ENCODE data around the gene MRPS18C. TPM values are rescaled to one million over a fixed set of nuclear protein-coding genes. Genes with fewer than 3 reads are reported as not detected.
A peak's percentile ranks its signal among the peaks of the same experiment; 100 is the strongest.
"Not testable (repeated sequence)": the region's sequence is repeated elsewhere in the genome, so short reads cannot be mapped to it uniquely, and the experiment has no call there.

MRPS18C gene
- total and polyA plus RNA-seq, 10 of the 15 experiments (the other 5 are each of a cell fraction or from before 2014, with no cell fraction given) = 38.0 to 283 (median 78.8) TPM

DNA sequence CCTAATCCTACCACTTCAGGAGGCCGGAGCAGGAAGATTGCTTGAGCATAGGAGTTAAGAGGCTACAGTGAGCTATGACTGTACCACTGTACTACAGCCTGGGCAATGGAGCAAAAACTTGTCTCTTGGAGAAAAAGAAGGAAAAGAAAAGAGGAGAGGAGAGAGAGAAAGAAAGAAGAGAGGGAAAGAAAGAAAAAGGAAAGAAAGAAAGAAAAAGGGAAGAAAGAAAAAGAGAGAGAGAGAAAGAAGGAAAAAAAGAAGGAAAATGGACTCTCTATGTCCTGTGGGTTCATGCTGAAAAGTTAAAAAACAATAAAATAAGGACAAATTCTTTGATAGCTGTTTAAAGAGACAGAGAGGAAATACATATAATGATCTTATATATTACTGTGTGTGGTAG, 42.3 kb downstream of the MRPS18C start (continued):
- no peak for TF ChIP-seq KLF5 (IDR thresholded peaks at IDR 0.05; ENCODE audit: partially characterized antibody)

DNA sequence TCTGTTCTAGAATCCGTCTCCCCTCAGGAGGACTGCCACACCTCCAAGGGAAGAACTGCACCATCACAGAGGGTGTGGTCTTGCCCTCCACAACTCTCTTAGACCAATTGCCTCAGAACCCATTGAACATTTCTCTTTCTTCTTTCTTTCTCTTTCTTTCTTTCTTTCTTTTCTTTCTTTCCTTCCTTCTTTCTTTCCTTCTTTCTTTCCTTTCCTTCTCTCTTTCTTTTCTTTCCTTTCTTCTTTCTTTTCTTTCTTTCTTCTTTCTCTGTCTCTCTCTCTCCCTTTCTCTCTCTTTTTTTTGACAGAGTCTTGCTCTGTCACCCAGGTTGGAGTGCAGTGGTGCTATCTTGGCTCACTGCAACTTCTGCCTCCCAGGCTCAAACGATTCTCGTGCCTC, 45.8 kb downstream of the MRPS18C start:
- H3K4me2 ChIP-seq (ENCODE audit: control insufficient read depth, insufficient read depth); BruUV-seq (replicated peaks); H2AFZ ChIP-seq (ENCODE audit: control insufficient read depth, low read depth, low read length); H3K27me3 ChIP-seq (replicated peaks in 1 of 2; ENCODE audit: control insufficient read depth in 2 of 2, insufficient read depth in 2 of 2, low read length in 1 of 2); H3K4me3 ChIP-seq; ATAC-seq; SMC1A ChIA-PET (ENCODE audit: uncharacterized antibody, unreplicated experiment); H3K36me3 ChIP-seq (ENCODE audit: control insufficient read depth in 2 of 2, insufficient read depth in 2 of 2, low read length in 1 of 2); H3K9me3 ChIP-seq (replicated peaks; ENCODE audit: control insufficient read depth, insufficient read depth, low read length); CTCF ChIA-PET; POLR2A ChIA-PET; H3K4me1 ChIP-seq (ENCODE audit: control insufficient read depth, insufficient read depth, low read length); H3K79me2 ChIP-seq (ENCODE audit: control insufficient read depth, insufficient read depth, low read length); DNase-seq (ENCODE audit: low read depth, low spot score); H3K27ac ChIP-seq (ENCODE audit: control insufficient read depth, insufficient read depth); H4K20me1 ChIP-seq (ENCODE audit: control insufficient read depth, insufficient read depth); FAIRE-seq; H3K9ac ChIP-seq (ENCODE audit: control insufficient read depth, insufficient read depth, low read length); RAD21 ChIA-PET (ENCODE audit: unreplicated experiment): not testable (repeated sequence)
- WGBS (ENCODE audit: insufficient coverage, insufficient replicate concordance, low lambda C conversion rate, missing lambda C conversion rate) = 62% methylated on average over 3 of the region's 3 CpGs
- in situ Hi-C loops (cut with MboI) (loop anchor here (10.0 kb wide), 1 partner anchor 1013 kb away; no protein-coding TSS in a partner anchor), intact Hi-C loops (cut with micrococcal nuclease; ENCODE audit: unreplicated experiment) (loop anchor here (10.0 kb wide), 1 partner anchor 753 kb away; no protein-coding TSS in a partner anchor)

DNA sequence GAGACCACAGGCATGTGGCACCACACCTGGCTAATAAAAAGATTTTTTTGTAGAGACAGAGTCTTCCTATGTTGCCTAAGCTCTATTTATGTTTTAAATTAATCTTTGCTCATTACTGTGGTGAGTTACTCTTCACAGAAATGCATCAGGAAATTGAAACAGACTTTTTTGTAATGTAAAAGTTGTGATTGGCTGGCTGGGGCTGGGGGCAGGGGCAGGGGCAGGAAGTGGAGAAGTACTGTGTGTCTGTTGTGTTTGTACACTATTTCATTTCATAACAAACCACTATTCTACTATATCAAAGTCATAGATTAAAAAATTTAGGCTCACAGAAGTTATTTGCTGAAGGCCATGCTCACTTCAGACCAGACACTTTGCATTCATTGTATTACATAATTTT, 48.1 kb downstream of the MRPS18C start:
- Histone ChIP-seq H3K9ac (ENCODE audit: control insufficient read depth, insufficient read depth, low read length) (no peak overlapping the region), H4K20me1 (ENCODE audit: control insufficient read depth, insufficient read depth) (no peaks in the 10 kb centered on the region), H3K9me3 (replicated peaks; ENCODE audit: control insufficient read depth, insufficient read depth, low read length) (no peaks in the 10 kb centered on the region), H3K4me3 (no peak overlapping the region), H3K4me2 (ENCODE audit: control insufficient read depth, insufficient read depth) (no peak overlapping the region), H3K27me3 (replicated peaks in 1 of 2; ENCODE audit: control insufficient read depth in 2 of 2, insufficient read depth in 2 of 2, low read length in 1 of 2) (no peaks in the 10 kb centered on the region), H3K27ac (ENCODE audit: control insufficient read depth, insufficient read depth) (no peak overlapping the region), H3K4me1 (ENCODE audit: control insufficient read depth, insufficient read depth, low read length) (no peaks in the 10 kb centered on the region), H3K79me2 (ENCODE audit: control insufficient read depth, insufficient read depth, low read length) (no peaks in the 10 kb centered on the region), H3K36me3 (ENCODE audit: control insufficient read depth in 2 of 2, insufficient read depth in 2 of 2, low read length in 1 of 2) (no peaks in the 10 kb centered on the region), H2AFZ (ENCODE audit: control insufficient read depth, low read depth, low read length) (peak overlapping the region; percentile 54; the same call in 1 of the 2 replicates)
- in situ Hi-C loops (cut with MboI) (loop anchor here (10.0 kb wide), 1 partner anchor 1011 kb away; no protein-coding TSS in a partner anchor), intact Hi-C loops (cut with micrococcal nuclease; ENCODE audit: unreplicated experiment) (loop anchor here (10.0 kb wide), 1 partner anchor 751 kb away; no protein-coding TSS in a partner anchor)
- FAIRE-seq = no peak
- no peak for DNase-seq (ENCODE audit: low read depth, low spot score)
- no TSS peak for BruUV-seq (replicated peaks)
- ChIA-PET POLR2A (no interaction called here), RAD21 (ENCODE audit: unreplicated experiment) (interaction anchor here (0.7 kb wide), 2 partner anchors 38 to 268 kb away, joined by 3 to 4 read pairs; no protein-coding TSS in a partner anchor), SMC1A (ENCODE audit: uncharacterized antibody, unreplicated experiment) (no interaction called here), CTCF (interaction anchor here (0.8 kb wide), 1 partner anchor 135 kb away, joined by 5 read pairs; no protein-coding TSS in a partner anchor)
- no peak for ATAC-seq
- TF ChIP-seq NFYB (IDR thresholded peaks at IDR 0.05; ENCODE audit: insufficient read depth, low read depth, low read length) (no peak), YBX1 (IDR thresholded peaks at IDR 0.05) (no peak), CBX3 (IDR thresholded peaks at IDR 0.05; ENCODE audit: borderline replicate concordance, low read depth) (no peak), IRF4 (IDR thresholded peaks at IDR 0.05; ENCODE audit: low read depth, low read length) (no peak), FOXM1 (IDR thresholded peaks at IDR 0.05; ENCODE audit: low read depth, low read length) (no peak)
- TF ChIP-seq, protein P1, sequence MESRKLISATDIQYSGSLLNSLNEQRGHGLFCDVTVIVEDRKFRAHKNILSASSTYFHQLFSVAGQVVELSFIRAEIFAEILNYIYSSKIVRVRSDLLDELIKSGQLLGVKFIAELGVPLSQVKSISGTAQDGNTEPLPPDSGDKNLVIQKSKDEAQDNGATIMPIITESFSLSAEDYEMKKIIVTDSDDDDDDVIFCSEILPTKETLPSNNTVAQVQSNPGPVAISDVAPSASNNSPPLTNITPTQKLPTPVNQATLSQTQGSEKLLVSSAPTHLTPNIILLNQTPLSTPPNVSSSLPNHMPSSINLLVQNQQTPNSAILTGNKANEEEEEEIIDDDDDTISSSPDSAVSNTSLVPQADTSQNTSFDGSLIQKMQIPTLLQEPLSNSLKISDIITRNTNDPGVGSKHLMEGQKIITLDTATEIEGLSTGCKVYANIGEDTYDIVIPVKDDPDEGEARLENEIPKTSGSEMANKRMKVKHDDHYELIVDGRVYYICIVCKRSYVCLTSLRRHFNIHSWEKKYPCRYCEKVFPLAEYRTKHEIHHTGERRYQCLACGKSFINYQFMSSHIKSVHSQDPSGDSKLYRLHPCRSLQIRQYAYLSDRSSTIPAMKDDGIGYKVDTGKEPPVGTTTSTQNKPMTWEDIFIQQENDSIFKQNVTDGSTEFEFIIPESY (IDR thresholded peaks at IDR 0.05) = no peak
- TF ChIP-seq, protein P2, sequence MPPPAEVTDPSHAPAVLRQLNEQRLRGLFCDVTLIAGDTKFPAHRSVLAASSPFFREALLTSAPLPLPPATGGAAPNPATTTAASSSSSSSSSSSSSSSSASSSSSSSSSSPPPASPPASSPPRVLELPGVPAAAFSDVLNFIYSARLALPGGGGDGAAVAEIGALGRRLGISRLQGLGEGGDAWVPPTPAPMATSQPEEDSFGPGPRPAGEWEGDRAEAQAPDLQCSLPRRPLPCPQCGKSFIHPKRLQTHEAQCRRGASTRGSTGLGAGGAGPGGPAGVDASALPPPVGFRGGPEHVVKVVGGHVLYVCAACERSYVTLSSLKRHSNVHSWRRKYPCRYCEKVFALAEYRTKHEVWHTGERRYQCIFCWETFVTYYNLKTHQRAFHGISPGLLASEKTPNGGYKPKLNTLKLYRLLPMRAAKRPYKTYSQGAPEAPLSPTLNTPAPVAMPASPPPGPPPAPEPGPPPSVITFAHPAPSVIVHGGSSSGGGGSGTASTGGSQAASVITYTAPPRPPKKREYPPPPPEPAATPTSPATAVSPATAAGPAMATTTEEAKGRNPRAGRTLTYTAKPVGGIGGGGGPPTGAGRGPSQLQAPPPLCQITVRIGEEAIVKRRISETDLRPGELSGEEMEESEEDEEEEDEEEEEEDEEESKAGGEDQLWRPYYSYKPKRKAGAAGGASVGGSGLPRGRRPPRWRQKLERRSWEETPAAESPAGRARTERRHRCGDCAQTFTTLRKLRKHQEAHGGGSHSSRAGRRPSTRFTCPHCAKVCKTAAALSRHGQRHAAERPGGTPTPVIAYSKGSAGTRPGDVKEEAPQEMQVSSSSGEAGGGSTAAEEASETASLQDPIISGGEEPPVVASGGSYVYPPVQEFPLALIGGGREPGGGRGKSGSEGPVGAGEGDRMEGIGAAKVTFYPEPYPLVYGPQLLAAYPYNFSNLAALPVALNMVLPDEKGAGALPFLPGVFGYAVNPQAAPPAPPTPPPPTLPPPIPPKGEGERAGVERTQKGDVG (CRISPR knock-in tag; IDR thresholded peaks at IDR 0.05) = no peak

Data from GM12878 (cell line).